Ishikawa (cell line): Measurements from ENCODE around the gene BLMH.

ENCODE experiments used
- CEBPB ChIP-seq: IDR thresholded peaks from 2 replicates; pipeline ENCODE4 v1.6.1; 2012
- CREB1 ChIP-seq: IDR thresholded peaks from 2 replicates; pipeline ENCODE4 v1.6.1; 2012; ENCODE audit warnings: low read depth
- EGR1 ChIP-seq: IDR thresholded peaks from 2 replicates; pipeline ENCODE4 v1.6.1; 2012
- EP300 ChIP-seq: IDR thresholded peaks from 2 replicates; pipeline ENCODE4 v1.6.1; 2012; ENCODE audit warnings: borderline replicate concordance
- FOXM1 ChIP-seq: IDR thresholded peaks from 2 replicates; pipeline ENCODE4 v1.6.1; 2012; ENCODE audit warnings: low read depth, borderline replicate concordance
- MAX ChIP-seq: IDR thresholded peaks from 2 replicates; pipeline ENCODE4 v1.6.1; 2012
- NFIC ChIP-seq: IDR thresholded peaks from 2 replicates; pipeline ENCODE4 v1.6.1; 2012
- RAD21 ChIP-seq: IDR thresholded peaks from 2 replicates; pipeline ENCODE4 v1.6.1; 2012; ENCODE audit warnings: low read depth
- REST ChIP-seq: IDR thresholded peaks from 2 replicates; pipeline ENCODE4 v1.6.1; 2012; ENCODE audit warnings: low read depth, mild to moderate bottlenecking
- TAF1 ChIP-seq: IDR thresholded peaks from 2 replicates; pipeline ENCODE4 v1.6.1; 2012; ENCODE audit warnings: low read depth, mild to moderate bottlenecking
- TCF12 ChIP-seq: IDR thresholded peaks from 2 replicates; pipeline ENCODE4 v1.6.1; 2012; ENCODE audit warnings: low read depth
- TEAD4 ChIP-seq: IDR thresholded peaks from 2 replicates; pipeline ENCODE4 v1.6.1; 2012
- USF1 ChIP-seq: IDR thresholded peaks from 2 replicates; pipeline ENCODE4 v1.6.1; 2012
- YY1 ChIP-seq: IDR thresholded peaks from 2 replicates; pipeline ENCODE4 v1.6.1; 2012; ENCODE audit warnings: low read depth
- ZBTB7A ChIP-seq: IDR thresholded peaks from 2 replicates; pipeline ENCODE4 v1.6.1; 2012; ENCODE audit warnings: low read depth

The BLMH gene

DNA sequence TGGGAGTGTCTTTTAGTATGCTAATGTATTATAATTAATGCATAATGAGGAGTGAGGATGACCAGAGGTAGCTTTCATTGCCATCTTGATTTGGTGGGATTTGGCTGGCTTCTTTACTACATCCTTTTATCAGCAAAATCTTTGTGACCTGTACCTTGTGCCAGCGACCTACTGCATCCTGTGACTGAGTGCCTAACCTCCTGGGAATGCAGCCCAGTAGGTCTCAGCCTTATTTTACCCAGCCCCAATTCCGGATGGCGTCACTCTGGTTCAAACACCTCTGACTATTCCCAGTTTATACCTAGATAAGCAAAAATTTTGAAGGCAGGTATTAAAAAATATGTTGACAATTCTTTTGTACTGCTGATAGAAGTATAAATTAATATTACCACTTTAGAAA is 10.5 kb upstream of the BLMH start:
- TF ChIP-seq TCF12 (no peak), TAF1 (no peak), REST (no peak), CEBPB (no peak), EGR1 (no peak), RAD21 (no peak), ZBTB7A (no peak), USF1 (no peak), MAX (no peak), YY1 (no peak), NFIC (no peak), FOXM1 (no peak), CREB1 (no peak)

DNA sequence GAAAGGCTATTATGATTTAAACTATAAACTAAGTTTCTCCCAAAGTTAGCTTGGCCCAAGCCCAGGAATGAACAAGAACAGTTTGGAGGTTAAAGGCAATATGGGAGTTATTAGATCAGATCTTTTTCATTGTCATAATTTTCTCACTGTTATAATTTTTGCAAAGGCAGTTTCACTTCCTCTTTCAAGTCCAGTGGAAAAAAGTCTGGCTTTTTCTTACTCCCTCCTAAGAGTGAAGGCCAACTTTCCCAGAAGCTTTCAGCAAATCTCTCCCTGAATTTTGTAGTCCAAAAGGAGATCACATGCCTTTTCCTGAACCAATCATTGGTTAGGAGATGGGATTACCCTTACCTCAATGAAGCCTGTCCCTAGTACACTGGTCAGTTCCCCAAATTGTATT is 9.1 kb upstream of the BLMH start:
- TF ChIP-seq ZBTB7A (no peak), CREB1 (no peak), USF1 (no peak), MAX (no peak), EP300 (no peak), NFIC (no peak), TAF1 (no peak), YY1 (no peak), REST (no peak), FOXM1 (no peak), EGR1 (no peak), CEBPB (no peak), TEAD4 (no peak), TCF12 (no peak), RAD21 (no peak)

- TF ChIP-seq USF1, result no peak
- 0 out of 2 replicates have a peak, but pooled peaks have one; percentile 4 for TF ChIP-seq RAD21
These were observed 7.3 kb upstream of the BLMH start for GRCh38 chr17:30299000-30299399.

DNA sequence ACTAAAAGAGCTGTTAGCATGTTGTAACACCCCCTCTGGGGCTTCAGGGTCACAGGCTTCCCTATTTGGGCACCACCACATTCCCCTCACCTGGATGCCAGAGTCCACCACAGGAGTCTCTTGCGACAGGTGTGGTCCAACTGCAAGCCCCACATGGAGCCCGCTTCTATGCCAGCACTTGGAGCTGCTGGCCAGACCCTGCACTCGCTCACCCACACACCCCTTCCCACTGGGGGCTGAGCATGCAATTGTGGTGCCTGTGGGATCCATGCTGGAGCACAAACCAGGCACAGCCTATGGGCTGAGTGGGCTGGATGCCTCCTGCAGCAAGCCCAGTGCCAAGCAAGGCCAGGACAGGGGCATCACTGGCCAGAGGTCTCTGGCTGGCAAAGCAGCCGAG is 6.0 kb upstream of the BLMH start:
- TF ChIP-seq NFIC, result no peak
- no peak for TF ChIP-seq TAF1
- TF ChIP-seq ZBTB7A, result no peak

DNA sequence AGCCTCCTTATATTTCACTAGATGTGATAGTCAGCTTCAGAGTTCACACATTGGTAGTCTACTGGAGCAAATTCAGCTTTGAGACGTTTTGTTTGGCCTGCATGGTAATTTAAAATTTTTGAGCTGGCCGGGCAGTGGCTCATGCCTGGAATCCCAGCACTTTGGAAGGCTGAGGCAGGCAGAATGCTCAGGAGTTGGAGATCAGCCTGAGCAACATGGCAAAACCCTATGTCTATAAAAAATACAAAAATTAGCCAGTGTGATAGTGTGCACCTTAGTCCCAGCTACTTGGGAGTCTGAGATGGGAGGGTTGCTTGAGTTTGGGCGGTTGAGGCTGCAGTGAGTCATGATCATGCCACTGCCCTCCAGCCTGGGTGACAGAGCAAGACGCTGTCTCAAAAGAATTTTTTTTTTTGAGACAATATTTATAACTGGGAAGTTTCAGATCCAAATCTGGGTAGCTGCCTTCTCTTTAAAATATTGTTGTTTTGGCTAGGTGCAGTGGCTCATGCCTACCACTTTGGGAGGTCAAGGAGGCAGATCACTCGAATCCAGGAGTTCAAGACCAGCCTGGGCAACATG is 4.8 kb upstream of the BLMH start:
- no peak for TF ChIP-seq ZBTB7A
- TF ChIP-seq MAX, result no peak
- no peak for TF ChIP-seq FOXM1
- TF ChIP-seq TEAD4, result no peak
- TF ChIP-seq EGR1, result no peak
- no peak for TF ChIP-seq NFIC
- TF ChIP-seq YY1, result no peak

GRCh38 chr17:30292286-30292858 is 628 bp upstream of the BLMH start:
- no peak for TF ChIP-seq RAD21
- TF ChIP-seq TAF1, result no peak
- TF ChIP-seq EP300, result no peak
- TF ChIP-seq FOXM1, result no peak
- TF ChIP-seq CEBPB, result no peak
- TF ChIP-seq EGR1, result no peak
- no peak for TF ChIP-seq REST
- no peak for TF ChIP-seq ZBTB7A
